ENCODE data around the gene LHFPL2. TPM values are rescaled to one million over a fixed set of nuclear protein-coding genes. Genes with fewer than 3 reads are reported as not detected.

LHFPL2 gene
- total and polyA plus RNA-seq, 9 donors = 20.3 to 45.1 (median 27.9) TPM

- intact Hi-C loops (cut with DNase I) = loop anchor here in 1 of 4 donors (10.0 kb wide), 1 partner anchor 46 kb away; no protein-coding TSS in a partner anchor
- H3K4me1 ChIP-seq (ENCODE audit: insufficient read depth) = peaks cover 21% of the 10 kb centered on the region
- no peaks in the 10 kb centered on the region for H3K36me3 ChIP-seq
- no peaks in the 10 kb centered on the region for H3K27me3 ChIP-seq
- no peak for TF ChIP-seq EP300 (IDR thresholded peaks at IDR 0.05)
- no peak for TF ChIP-seq POLR2A (IDR thresholded peaks at IDR 0.05)
- no peak for TF ChIP-seq CTCF (IDR thresholded peaks at IDR 0.05)
- no peak overlapping the region for H3K4me3 ChIP-seq
- 81 to 87% (median 86%) methylated on average over 5 of the region's 5 CpGs for WGBS, 3 donors
- H3K9me3 ChIP-seq = no peaks in the 10 kb centered on the region
- peak overlapping the region in 1 of 2 donors; percentile 82 for H3K27ac ChIP-seq
- DNase-seq = no peak
These were observed 99.5 kb downstream of the LHFPL2 start for GRCh38 chr5:78549043-78549442.

GRCh38 chr5:78547731-78548615, 100.6 kb downstream of the LHFPL2 start:
- TF ChIP-seq CTCF (IDR thresholded peaks at IDR 0.05) (no peak), EP300 (IDR thresholded peaks at IDR 0.05) (no peak), POLR2A (IDR thresholded peaks at IDR 0.05) (no peak)
- intact Hi-C loops (cut with DNase I) = loop anchor here in 1 of 4 donors (10.0 kb wide), 1 partner anchor 47 kb away; no protein-coding TSS in a partner anchor
- Histone ChIP-seq H3K4me1 (ENCODE audit: insufficient read depth) (peaks cover 21% of the 10 kb centered on the region), H3K4me3 (no peak overlapping the region), H3K36me3 (no peaks in the 10 kb centered on the region), H3K27ac (peak overlapping the region; percentile 63 to 82), H3K9me3 (no peaks in the 10 kb centered on the region), H3K27me3 (no peaks in the 10 kb centered on the region)
- 35 to 38% (median 35%) methylated on average over 21 of the region's 21 CpGs for WGBS, 3 donors
- DNase-seq = peak; percentile 80 to 94 (median 89)

- H3K4me3 ChIP-seq = no peak overlapping the region
- H3K27me3 ChIP-seq = no peaks in the 10 kb centered on the region
- intact Hi-C loops (cut with DNase I) = loop anchor here in 1 of 4 donors (10.0 kb wide), 1 partner anchor 48 kb away; no protein-coding TSS in a partner anchor
- TF ChIP-seq CTCF (IDR thresholded peaks at IDR 0.05) = no peak
- no peak for TF ChIP-seq EP300 (IDR thresholded peaks at IDR 0.05)
- TF ChIP-seq POLR2A (IDR thresholded peaks at IDR 0.05) = no peak
- DNase-seq = no peak
- no peaks in the 10 kb centered on the region for H3K9me3 ChIP-seq
- H3K36me3 ChIP-seq = no peaks in the 10 kb centered on the region
- 57 to 73% (median 59%) methylated on average over 5 of the region's 5 CpGs for WGBS, 3 donors
- H3K27ac ChIP-seq = peak overlapping the region; percentile 28 to 82
- peaks cover 21% of the 10 kb centered on the region for H3K4me1 ChIP-seq (ENCODE audit: insufficient read depth)
These were observed 101.4 kb downstream of the LHFPL2 start for GRCh38 chr5:78547183-78547582.

GRCh38 chr5:78546276-78546996, 102.1 kb downstream of the LHFPL2 start:
- no peaks in the 10 kb centered on the region for H3K36me3 ChIP-seq
- no peaks in the 10 kb centered on the region for H3K27me3 ChIP-seq
- no peak for TF ChIP-seq CTCF (IDR thresholded peaks at IDR 0.05)
- TF ChIP-seq EP300 (IDR thresholded peaks at IDR 0.05) = no peak
- no peak for TF ChIP-seq POLR2A (IDR thresholded peaks at IDR 0.05)
- H3K4me3 ChIP-seq = no peak overlapping the region
- DNase-seq = peak in 1 of 5 donors; percentile 1
- H3K4me1 ChIP-seq (ENCODE audit: insufficient read depth) = peaks cover 21% of the 10 kb centered on the region
- H3K27ac ChIP-seq = peak overlapping the region in 1 of 2 donors; percentile 82
- WGBS, 3 donors = 84 to 90% (median 88%) methylated on average over 8 of the region's 8 CpGs
- no peaks in the 10 kb centered on the region for H3K9me3 ChIP-seq
- intact Hi-C loops (cut with DNase I) = loop anchor here in 1 of 4 donors (10.0 kb wide), 1 partner anchor 48 kb away; no protein-coding TSS in a partner anchor
